ENCODE results near the gene NHP2. TPM values are rescaled to one million over a fixed set of nuclear protein-coding genes. Genes with fewer than 3 reads are reported as not detected.

Gene NHP2
- polyA plus RNA-seq, 2 of the 4 experiments (the other 2 are of a cell fraction), result 205 to 553 TPM

DNA sequence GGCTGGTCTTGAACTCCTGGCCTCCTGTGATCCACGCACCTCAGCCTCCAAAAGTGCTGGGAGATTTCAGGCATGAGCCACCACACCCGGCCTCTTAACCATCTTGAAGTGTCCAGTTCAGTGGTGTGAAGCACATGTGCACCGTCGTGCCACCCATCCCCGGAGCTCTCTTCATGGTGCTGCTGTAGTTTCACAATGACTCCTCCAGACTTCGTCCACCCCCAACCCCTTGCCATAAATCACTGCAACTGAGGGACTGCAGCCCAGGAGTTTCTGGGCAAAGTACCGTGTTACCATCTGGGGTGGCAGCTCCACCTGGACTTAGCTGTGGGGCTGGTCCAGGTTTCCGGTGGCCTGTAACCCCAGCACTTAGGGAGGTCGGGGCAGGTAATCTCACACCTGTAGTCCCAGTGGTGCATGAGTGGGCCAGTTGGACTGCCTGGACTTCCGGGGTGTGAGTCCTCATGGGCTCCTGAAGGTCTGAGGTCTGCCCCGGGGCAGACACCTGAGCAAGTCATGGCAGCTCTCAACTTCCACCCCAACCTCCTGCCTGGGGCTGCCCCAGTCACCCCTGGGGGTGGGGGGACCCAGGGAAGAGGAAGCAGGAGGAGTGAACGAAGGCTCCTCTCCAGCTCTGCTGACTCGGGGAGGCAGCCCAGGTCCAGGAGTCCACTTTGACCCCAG is 47.0 kb downstream of the NHP2 start:
- ATAC-seq (no peak), DNase-seq (ENCODE audit: low read depth in 1 of 2, low spot score in 1 of 2) (no peak), FAIRE-seq (no peak)
- POLR2A ChIA-PET, result no interaction called here
- H3K4me3 ChIP-seq, result no peak overlapping the region
- no peak overlapping the region for H3K4me2 ChIP-seq
- 64% methylated on average over 9 of the region's 13 CpGs for WGBS (ENCODE audit: missing lambda C conversion rate)
- H3K9me3 ChIP-seq, result no peaks in the 10 kb centered on the region
- TF ChIP-seq ESRRA (IDR thresholded peaks at IDR 0.05; ENCODE audit: borderline replicate concordance, low read length) (no peak), ZSCAN20 (CRISPR knock-in tag; IDR thresholded peaks at IDR 0.05) (no peak), RFX5 (IDR thresholded peaks at IDR 0.05) (no peak), FOSL2 (IDR thresholded peaks at IDR 0.05) (no peak), FOSL2 (CRISPR knock-in tag; IDR thresholded peaks at IDR 0.05) (no peak), FOSB (CRISPR knock-in tag; IDR thresholded peaks at IDR 0.05) (no peak), NR3C1 (IDR thresholded peaks at IDR 0.05) (no peak), NFE2L2 (conservative IDR thresholded peaks at IDR 0.05; ENCODE audit: low read length) (no peak), RNF2 (IDR thresholded peaks at IDR 0.05; ENCODE audit: borderline replicate concordance, low read depth) (no peak), FOXS1 (CRISPR knock-in tag; IDR thresholded peaks at IDR 0.05) (no peak), CHD2 (IDR thresholded peaks at IDR 0.05; ENCODE audit: low read length, partially characterized antibody) (no peak)
- TF ChIP-seq, protein P1, sequence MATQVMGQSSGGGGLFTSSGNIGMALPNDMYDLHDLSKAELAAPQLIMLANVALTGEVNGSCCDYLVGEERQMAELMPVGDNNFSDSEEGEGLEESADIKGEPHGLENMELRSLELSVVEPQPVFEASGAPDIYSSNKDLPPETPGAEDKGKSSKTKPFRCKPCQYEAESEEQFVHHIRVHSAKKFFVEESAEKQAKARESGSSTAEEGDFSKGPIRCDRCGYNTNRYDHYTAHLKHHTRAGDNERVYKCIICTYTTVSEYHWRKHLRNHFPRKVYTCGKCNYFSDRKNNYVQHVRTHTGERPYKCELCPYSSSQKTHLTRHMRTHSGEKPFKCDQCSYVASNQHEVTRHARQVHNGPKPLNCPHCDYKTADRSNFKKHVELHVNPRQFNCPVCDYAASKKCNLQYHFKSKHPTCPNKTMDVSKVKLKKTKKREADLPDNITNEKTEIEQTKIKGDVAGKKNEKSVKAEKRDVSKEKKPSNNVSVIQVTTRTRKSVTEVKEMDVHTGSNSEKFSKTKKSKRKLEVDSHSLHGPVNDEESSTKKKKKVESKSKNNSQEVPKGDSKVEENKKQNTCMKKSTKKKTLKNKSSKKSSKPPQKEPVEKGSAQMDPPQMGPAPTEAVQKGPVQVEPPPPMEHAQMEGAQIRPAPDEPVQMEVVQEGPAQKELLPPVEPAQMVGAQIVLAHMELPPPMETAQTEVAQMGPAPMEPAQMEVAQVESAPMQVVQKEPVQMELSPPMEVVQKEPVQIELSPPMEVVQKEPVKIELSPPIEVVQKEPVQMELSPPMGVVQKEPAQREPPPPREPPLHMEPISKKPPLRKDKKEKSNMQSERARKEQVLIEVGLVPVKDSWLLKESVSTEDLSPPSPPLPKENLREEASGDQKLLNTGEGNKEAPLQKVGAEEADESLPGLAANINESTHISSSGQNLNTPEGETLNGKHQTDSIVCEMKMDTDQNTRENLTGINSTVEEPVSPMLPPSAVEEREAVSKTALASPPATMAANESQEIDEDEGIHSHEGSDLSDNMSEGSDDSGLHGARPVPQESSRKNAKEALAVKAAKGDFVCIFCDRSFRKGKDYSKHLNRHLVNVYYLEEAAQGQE (IDR thresholded peaks at IDR 0.05), result no peak
- TF ChIP-seq, protein P2, sequence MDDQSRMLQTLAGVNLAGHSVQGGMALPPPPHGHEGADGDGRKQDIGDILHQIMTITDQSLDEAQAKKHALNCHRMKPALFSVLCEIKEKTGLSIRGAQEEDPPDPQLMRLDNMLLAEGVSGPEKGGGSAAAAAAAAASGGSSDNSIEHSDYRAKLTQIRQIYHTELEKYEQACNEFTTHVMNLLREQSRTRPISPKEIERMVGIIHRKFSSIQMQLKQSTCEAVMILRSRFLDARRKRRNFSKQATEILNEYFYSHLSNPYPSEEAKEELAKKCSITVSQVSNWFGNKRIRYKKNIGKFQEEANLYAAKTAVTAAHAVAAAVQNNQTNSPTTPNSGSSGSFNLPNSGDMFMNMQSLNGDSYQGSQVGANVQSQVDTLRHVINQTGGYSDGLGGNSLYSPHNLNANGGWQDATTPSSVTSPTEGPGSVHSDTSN (IDR thresholded peaks at IDR 0.05), result no peak
- CTCF ChIA-PET, result interaction anchor here (0.6 to 5.6 kb wide), 7 partner anchors 14 to 57 kb away, joined by 3 to 25 read pairs (median 3); no protein-coding TSS in a partner anchor
- H3K27ac ChIP-seq, result no peak overlapping the region
- 0 out of 3 replicates have a peak, but pooled peaks cover 3% of the 10 kb centered on the region for H3K4me1 ChIP-seq

DNA sequence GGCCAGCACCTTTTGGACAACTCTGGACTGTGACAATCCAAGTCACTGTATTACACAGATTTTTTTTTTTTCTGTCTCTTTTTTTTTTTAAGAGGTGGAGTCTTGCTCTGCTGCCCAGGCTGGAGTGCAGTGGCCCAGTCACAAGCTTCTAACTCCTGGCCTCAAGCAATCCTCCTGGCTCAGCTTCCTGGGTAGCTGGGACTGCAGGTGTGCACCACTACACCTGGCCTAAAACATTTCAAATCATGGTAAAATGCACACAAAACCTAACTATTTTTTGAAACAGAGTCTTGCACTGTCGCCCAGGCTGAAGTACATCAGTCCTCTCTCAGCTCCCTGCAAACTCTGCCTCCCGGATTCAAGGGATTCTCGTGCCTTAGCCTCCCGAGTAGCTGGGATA is 47.6 kb downstream of the NHP2 start:
- no peak for TF ChIP-seq RARB (CRISPR knock-in tag; IDR thresholded peaks at IDR 0.05)
- TF ChIP-seq, protein P3, sequence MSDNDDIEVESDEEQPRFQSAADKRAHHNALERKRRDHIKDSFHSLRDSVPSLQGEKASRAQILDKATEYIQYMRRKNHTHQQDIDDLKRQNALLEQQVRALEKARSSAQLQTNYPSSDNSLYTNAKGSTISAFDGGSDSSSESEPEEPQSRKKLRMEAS (IDR thresholded peaks at IDR 0.05), result no peak
- Histone ChIP-seq H3K27ac (no peak overlapping the region), H3K4me3 (no peak overlapping the region), H3K4me1 (0 out of 3 replicates have a peak, but pooled peaks cover 3% of the 10 kb centered on the region), H3K9me3 (no peaks in the 10 kb centered on the region), H3K4me2 (no peak overlapping the region)
- POLR2A ChIA-PET, result no interaction called here
- 56% methylated on average over 4 of the region's 4 CpGs for WGBS (ENCODE audit: missing lambda C conversion rate)
- CTCF ChIA-PET, result interaction anchor here (0.6 to 5.6 kb wide), 5 partner anchors 15 to 40 kb away, joined by 3 to 25 read pairs (median 3); no protein-coding TSS in a partner anchor
- FAIRE-seq (no peak), ATAC-seq (no peak), DNase-seq (ENCODE audit: low read depth in 1 of 2, low spot score in 1 of 2) (no peak)

DNA sequence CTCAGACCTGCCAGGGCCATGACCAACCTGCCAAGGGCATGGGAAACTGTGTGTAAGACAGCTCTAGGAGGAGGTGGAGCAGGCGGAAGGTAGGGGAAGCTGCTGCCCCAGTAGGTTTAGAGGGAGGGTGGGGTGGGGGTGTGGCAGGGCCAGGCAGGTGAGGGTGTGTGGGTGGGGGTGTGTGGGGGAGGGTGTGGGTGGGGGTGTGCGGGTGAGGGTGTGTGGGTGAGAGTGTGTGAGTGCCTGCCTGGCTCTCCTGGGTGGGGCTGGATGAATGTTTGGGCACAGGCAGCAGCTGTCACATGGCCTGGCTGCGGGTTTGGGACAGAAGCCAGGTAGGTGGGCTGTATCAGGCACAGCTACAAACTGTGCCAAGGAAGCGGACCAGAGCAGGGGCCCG is 49.2 kb downstream of the NHP2 start:
- TF ChIP-seq, protein P4, sequence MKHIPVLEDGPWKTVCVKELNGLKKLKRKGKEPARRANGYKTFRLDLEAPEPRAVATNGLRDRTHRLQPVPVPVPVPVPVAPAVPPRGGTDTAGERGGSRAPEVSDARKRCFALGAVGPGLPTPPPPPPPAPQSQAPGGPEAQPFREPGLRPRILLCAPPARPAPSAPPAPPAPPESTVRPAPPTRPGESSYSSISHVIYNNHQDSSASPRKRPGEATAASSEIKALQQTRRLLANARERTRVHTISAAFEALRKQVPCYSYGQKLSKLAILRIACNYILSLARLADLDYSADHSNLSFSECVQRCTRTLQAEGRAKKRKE (CRISPR knock-in tag; IDR thresholded peaks at IDR 0.05; ENCODE audit: low read depth), result no peak
- TF ChIP-seq HOXB13 (CRISPR knock-in tag; IDR thresholded peaks at IDR 0.05; ENCODE audit: low read depth) (no peak), PHF8 (IDR thresholded peaks at IDR 0.05; ENCODE audit: borderline replicate concordance, low read depth) (no peak), SMC3 (IDR thresholded peaks at IDR 0.05) (no peak), ZNF302 (CRISPR knock-in tag; IDR thresholded peaks at IDR 0.05) (no peak), RNF2 (IDR thresholded peaks at IDR 0.05; ENCODE audit: borderline replicate concordance, low read depth) (no peak), FOXS1 (CRISPR knock-in tag; IDR thresholded peaks at IDR 0.05) (no peak), POLR2AphosphoS2 (conservative IDR thresholded peaks at IDR 0.05; ENCODE audit: low read length) (no peak)
- H3K9me3 ChIP-seq, result no peaks in the 10 kb centered on the region
- 0 out of 3 replicates have a peak, but pooled peaks cover 3% of the 10 kb centered on the region for H3K4me1 ChIP-seq
- ChIA-PET CTCF (interaction anchor here (2.4 to 5.6 kb wide), 2 partner anchors 16 to 29 kb away, joined by 6 to 25 read pairs; no protein-coding TSS in a partner anchor), POLR2A (no interaction called here)
- DNase-seq (ENCODE audit: low read depth in 1 of 2, low spot score in 1 of 2) (no peak), ATAC-seq (no peak), FAIRE-seq (no peak)
- H3K4me3 ChIP-seq, result no peak overlapping the region
- H3K4me2 ChIP-seq, result no peak overlapping the region
- 59% methylated on average over 4 of the region's 5 CpGs for WGBS (ENCODE audit: missing lambda C conversion rate)
- no peak overlapping the region for H3K27ac ChIP-seq

Measured in A549 (cell line).